K562 (cell line): ENCODE measurements around the gene PLEKHG3. TPM values are rescaled to one million over a fixed set of nuclear protein-coding genes. Genes with fewer than 3 reads are reported as not detected.

Experiments
- ATAC-seq: fragments of 200-7000 bp; cut with Tn5 transposase; 3 replicates; pipeline ENCODE4 v1.9.1; 2020; ENCODE audit warnings: moderate library complexity
- BruUV-seq: library from RNA; stranded (reverse); fragments of 400-500 nt; replicated peaks from 2 replicates; lab custom pipeline; 2021; lab: Mats Ljungman, UMichigan
- CTCF ChIA-PET: fragments of 300-600 bp; formaldehyde crosslinking; extraction: SDS; loops from one replicate; lab custom pipeline; 2021; ENCODE audit warnings: low intra/inter-chr PET ratio; lab: Yijun Ruan, JAX
- POLR2A ChIA-PET: fragments of 300-600, 350-650 bp; sonication (Branson Sonifier 250); formaldehyde crosslinking; extraction: SDS; loops from one replicate; lab custom pipeline; 2021; ENCODE audit warnings: antibody characterized with exemption, inconsistent platforms; lab: Yijun Ruan, JAX
- DNase-seq, 4 experiments: peaks; one replicate each; pipeline versions ENCODE4 v3.0.0 to v3.0.0-alpha.2; 2011 to 2018; ENCODE audit warnings: low spot score in 3 of 4, mixed read lengths in 3 of 4; ENCODE audit errors: extremely low read depth in 1 of 4
- FAIRE-seq: peaks from 2 replicates; lab custom pipeline; 2011; peaks lifted over from hg19 to GRCh38; lab: Jason Lieb, UNC
- H2AFZ ChIP-seq: 2 replicates; pipeline ENCODE4 v1.6.0; 2011; ENCODE audit warnings: low read depth, low read length, control low read depth, inconsistent platforms
- H3K27ac ChIP-seq: fragments of 200-600 bp; 3 replicates; pipeline ENCODE4 v1.8.0; 2011; ENCODE audit warnings: low read depth, mild to moderate bottlenecking, control low read depth, inconsistent platforms, low read length, moderate library complexity, mixed read lengths; ENCODE audit errors: extremely low read depth
- H3K27me3 ChIP-seq, 2 experiments: fragments of 300-600 bp in 1 of 2; 2 replicates in 1 of 2; 3 replicates in 1 of 2; pipeline versions ENCODE4 v1.6.0 to v1.8.0; 2011; ENCODE audit warnings: inconsistent platforms in 2 of 2, low read length in 2 of 2, mild to moderate bottlenecking in 1 of 2, mixed read lengths in 1 of 2, moderate library complexity in 1 of 2; ENCODE audit not compliant: control insufficient read depth in 2 of 2, insufficient read depth in 2 of 2
- H3K36me3 ChIP-seq: fragments of 300-600 bp; 3 replicates; pipeline ENCODE4 v1.8.0; 2011; ENCODE audit warnings: mild to moderate bottlenecking, low read length, inconsistent platforms; ENCODE audit not compliant: control insufficient read depth, insufficient read depth
- H3K4me1 ChIP-seq, 2 experiments: fragments of 200-600 bp in 1 of 2; replicated peaks in 1 of 2; 2 replicates in 1 of 2; 3 replicates in 1 of 2; pipeline versions ENCODE4 v1.5.1 to v1.8.0; 2011; ENCODE audit warnings: inconsistent platforms in 2 of 2, low read length in 2 of 2, mild to moderate bottlenecking in 1 of 2, mixed read lengths in 1 of 2, moderate library complexity in 1 of 2; ENCODE audit not compliant: control insufficient read depth in 2 of 2, insufficient read depth in 2 of 2
- H3K4me2 ChIP-seq: 2 replicates; pipeline ENCODE4 v1.6.1; 2011; ENCODE audit warnings: low read length, control low read depth, inconsistent platforms, mixed read lengths; ENCODE audit not compliant: insufficient read depth
- H3K4me3 ChIP-seq: fragments of 200-600 bp; sonication (generic), shearing (Covaris generic); 2 replicates; pipeline ENCODE4 v1.5.1; 2016; ENCODE audit warnings: control low read depth, inconsistent platforms
- H3K79me2 ChIP-seq: fragments of 200-600 bp; 3 replicates; pipeline ENCODE4 v1.8.0; 2011; ENCODE audit warnings: low read length, inconsistent platforms; ENCODE audit not compliant: control insufficient read depth, insufficient read depth
- H3K9ac ChIP-seq, 2 experiments: 2 replicates each; pipeline versions ENCODE4 v1.6.0 to v1.6.1; 2011; ENCODE audit warnings: low read depth in 2 of 2, low read length in 2 of 2, control low read depth in 1 of 2, inconsistent platforms in 1 of 2, mild to moderate bottlenecking in 1 of 2, mixed read lengths in 1 of 2; ENCODE audit not compliant: insufficient read depth in 1 of 2
- H3K9me1 ChIP-seq: one replicate; pipeline ENCODE4 v1.6.0; 2011; ENCODE audit warnings: inconsistent platforms, mild to moderate bottlenecking, low read length, moderate library complexity; ENCODE audit not compliant: control insufficient read depth, insufficient read depth
- H3K9me3 ChIP-seq: replicated peaks from 2 replicates; pipeline ENCODE4 v1.5.1; 2011; ENCODE audit warnings: low read depth, low read length, inconsistent platforms; ENCODE audit not compliant: control insufficient read depth, insufficient read depth
- H4K20me1 ChIP-seq: replicated peaks from 2 replicates; pipeline ENCODE4 v1.6.1; 2011; ENCODE audit warnings: low read length, inconsistent platforms, mixed read lengths; ENCODE audit not compliant: control insufficient read depth, insufficient read depth
- DMBX1 ChIP-seq: fragments of 250-450 bp; sonication (Bioruptor Pico); IDR thresholded peaks from 2 replicates; pipeline ENCODE4 v1.8.0; 2022; ENCODE audit warnings: inconsistent platforms, mild to moderate bottlenecking, moderate library complexity, borderline replicate concordance
- HIVEP1 ChIP-seq: fragments of 250-450 bp; sonication (Bioruptor Pico); IDR thresholded peaks from 2 replicates; pipeline ENCODE4 v1.4.0; 2020; ENCODE audit warnings: mild to moderate bottlenecking
- U2AF1 ChIP-seq: fragments of 200-400 bp; formaldehyde crosslinking; optimal IDR thresholded peaks from 2 replicates; pipeline ENCODE3; 2017; ENCODE audit warnings: mild to moderate bottlenecking, low read depth, low read length, moderate library complexity
- WGBS: fragments of 100-300 bp; shearing (Covaris generic); methylation state at CpG from one replicate; pipeline ENCODE4 v1.1.6; 2016; ENCODE audit warnings: low coverage, mixed read lengths; ENCODE audit not compliant: insufficient coverage; ENCODE audit errors: missing lambda C conversion rate; 5-methylcytosine and 5-hydroxymethylcytosine counted together
- in situ Hi-C: fragments of 300-500 bp; cut with MboI; formaldehyde crosslinking; loops from 4 replicates; pipeline ENCODE4 v1.15.0; 2018; ENCODE audit warnings: inconsistent platforms, mixed read lengths
- intact Hi-C: fragments of 100-400 bp; cut with micrococcal nuclease; formaldehyde crosslinking; loops from 2 replicates; pipeline ENCODE4 v1.14.2; 2022
- polyA plus RNA-seq, 8 experiments: library from polyadenylated mRNA; depleted of rRNA in 4 of 8; stranded (reverse) in 5 of 8; unstranded in 3 of 8; fragments of >200 nt; fragmentation: Nextera tagmentation in 2 of 8; fragmentation: Illumina TruSeq in 1 of 8; extraction: Ambion mirVana in 2 of 8; extraction: Trizol in 1 of 8; gene quantifications; 2 replicates each; pipeline versions ENCODE4 v1.2.1 to v1.2.3, GENCODE V29; 2011 to 2014; ENCODE audit warnings: inconsistent platforms in 1 of 8, missing spikeins in 1 of 8
- total RNA-seq, 7 experiments: library from RNA; depleted of rRNA in 6 of 7; stranded (reverse); fragments of >200 nt in 6 of 7; fragmentation: Illumina TruSeq in 2 of 7; extraction: Trizol in 2 of 7; gene quantifications; 2 replicates each; pipeline versions ENCODE4 v1.2.1 to v1.2.3, GENCODE V29; 2011 to 2021; ENCODE audit warnings: low replicate concordance in 1 of 7
- TF ChIP-seq, protein P1 (sequence below): fragments of 250-450 bp; sonication (Bioruptor Pico); IDR thresholded peaks from 2 replicates; pipeline ENCODE4 v1.8.0; 2022; ENCODE audit warnings: inconsistent platforms

PLEKHG3 gene
- total and polyA plus RNA-seq, 9 of the 15 experiments (the other 6 are each of a cell fraction or from before 2014, with no cell fraction given), result 0.04 to 0.16 TPM; not detected in 7

DNA sequence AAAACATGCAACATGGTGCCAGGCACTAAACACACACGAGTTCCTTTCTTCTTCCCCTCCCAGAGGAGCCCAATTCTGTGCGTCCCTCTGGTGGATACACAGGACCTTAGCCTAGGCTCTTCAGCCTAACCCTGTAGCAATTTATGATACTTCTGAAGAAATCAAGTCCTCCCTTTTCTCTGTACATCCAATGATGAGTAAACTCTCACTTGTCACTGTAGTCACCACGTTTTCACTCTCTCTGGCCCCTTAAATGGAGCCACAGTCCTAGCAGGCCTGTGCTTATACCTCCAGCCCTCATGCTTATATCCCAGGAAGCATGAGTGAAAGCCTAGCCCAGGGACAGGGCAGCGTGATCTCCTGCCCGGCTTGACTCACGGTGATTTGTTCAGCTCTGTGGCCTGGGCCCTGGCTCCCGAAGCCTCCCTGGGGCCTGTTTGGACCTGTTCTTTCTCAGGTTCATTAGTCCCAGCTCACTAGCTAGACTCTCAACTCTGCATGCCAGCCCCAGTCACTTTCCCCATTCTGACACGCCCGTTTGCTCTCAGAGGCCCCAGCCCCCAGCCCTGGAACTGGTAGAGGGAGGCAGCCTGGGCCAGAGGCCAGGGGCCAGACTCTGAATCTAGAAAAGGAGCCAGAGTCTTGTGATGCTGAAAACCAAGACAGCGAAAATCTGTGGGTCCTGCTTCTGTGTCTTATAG, 24.1 kb upstream of the PLEKHG3 start:
- ChIA-PET CTCF (no interaction called here), POLR2A (interaction anchor here (0.7 kb wide), 2 partner anchors 10 to 416 kb away, joined by 3 read pairs; no protein-coding TSS in a partner anchor)
- WGBS, result 5% methylated on average over 6 of the region's 10 CpGs
- no peaks in the 10 kb centered on the region; the same call in 1 of the 2 replicates for H4K20me1 ChIP-seq
- ATAC-seq (no peak), DNase-seq (no peak), FAIRE-seq (no peak)
- H3K27me3 ChIP-seq, result peaks cover 2 to 46% of the 10 kb centered on the region in 2 experiments; a peak in 4 of 5 replicates
- BruUV-seq, result no TSS peak
- intact Hi-C loops (no loop called here), in situ Hi-C loops (no loop called here)
- no peak overlapping the region for H3K27ac ChIP-seq
- H2AFZ ChIP-seq, result no peak overlapping the region
- no peaks in the 10 kb centered on the region for H3K4me1 ChIP-seq
- H3K79me2 ChIP-seq, result no peaks in the 10 kb centered on the region
- no peaks in the 10 kb centered on the region for H3K9me3 ChIP-seq
- no peak overlapping the region for H3K9ac ChIP-seq
- no peak overlapping the region for H3K4me2 ChIP-seq
- no peak overlapping the region for H3K4me3 ChIP-seq
- H3K9me1 ChIP-seq, result no peaks in the 10 kb centered on the region
- TF ChIP-seq U2AF1 (no peak), DMBX1 (CRISPR knock-in tag) (no peak), HIVEP1 (CRISPR knock-in tag) (no peak)
- TF ChIP-seq, protein P1, sequence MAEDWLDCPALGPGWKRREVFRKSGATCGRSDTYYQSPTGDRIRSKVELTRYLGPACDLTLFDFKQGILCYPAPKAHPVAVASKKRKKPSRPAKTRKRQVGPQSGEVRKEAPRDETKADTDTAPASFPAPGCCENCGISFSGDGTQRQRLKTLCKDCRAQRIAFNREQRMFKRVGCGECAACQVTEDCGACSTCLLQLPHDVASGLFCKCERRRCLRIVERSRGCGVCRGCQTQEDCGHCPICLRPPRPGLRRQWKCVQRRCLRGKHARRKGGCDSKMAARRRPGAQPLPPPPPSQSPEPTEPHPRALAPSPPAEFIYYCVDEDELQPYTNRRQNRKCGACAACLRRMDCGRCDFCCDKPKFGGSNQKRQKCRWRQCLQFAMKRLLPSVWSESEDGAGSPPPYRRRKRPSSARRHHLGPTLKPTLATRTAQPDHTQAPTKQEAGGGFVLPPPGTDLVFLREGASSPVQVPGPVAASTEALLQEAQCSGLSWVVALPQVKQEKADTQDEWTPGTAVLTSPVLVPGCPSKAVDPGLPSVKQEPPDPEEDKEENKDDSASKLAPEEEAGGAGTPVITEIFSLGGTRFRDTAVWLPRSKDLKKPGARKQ, result no peak
- no peaks in the 10 kb centered on the region for H3K36me3 ChIP-seq
